HepG2 (cell line): Measurements from ENCODE around the gene STARD10. TPM values are rescaled to one million over a fixed set of nuclear protein-coding genes. Genes with fewer than 3 reads are reported as not detected.
A peak's percentile ranks its signal among the peaks of the same experiment; 100 is the strongest.

Experiments used
- ARNT ChIP-seq: fragments of 450-650 bp; IDR thresholded peaks from 2 replicates; pipeline ENCODE4 v1.6.1; 2017
- CBFB ChIP-seq: sonication (generic); formaldehyde crosslinking; IDR thresholded peaks from 2 replicates; pipeline ENCODE4 v1.4.0; 2020; ENCODE audit warnings: missing genetic modification reagents
- DPF2 ChIP-seq: sonication (generic); formaldehyde crosslinking; IDR thresholded peaks from 2 replicates; pipeline ENCODE4 v1.4.0; 2020; ENCODE audit warnings: mild to moderate bottlenecking, low read depth, missing genetic modification reagents, borderline replicate concordance
- GABPA ChIP-seq, 2 experiments: IDR thresholded peaks; 2 replicates each; pipeline ENCODE4 v1.6.1; 2011 to 2016; ENCODE audit warnings: low read depth in 2 of 2, low read length in 1 of 2, missing biosample characterization in 1 of 2, missing genetic modification characterization in 1 of 2
- HNRNPK ChIP-seq: fragments of 200-400 bp; formaldehyde crosslinking; IDR thresholded peaks from 2 replicates; pipeline ENCODE4 v1.6.1; 2018; ENCODE audit warnings: low read length, low read depth, moderate library complexity, mild to moderate bottlenecking; ENCODE audit not compliant: poor library complexity, severe bottlenecking
- MAFK ChIP-seq, 2 experiments: IDR thresholded peaks in 1 of 2; conservative IDR thresholded peaks in 1 of 2; 2 replicates each; pipeline ENCODE4 v1.6.1; 2011; ENCODE audit warnings: improper control_type of control experiment in 2 of 2, low read length in 2 of 2
- MEIS1 ChIP-seq: sonication (generic); formaldehyde crosslinking; IDR thresholded peaks from 2 replicates; pipeline ENCODE4 v1.9.0; 2021; ENCODE audit warnings: mild to moderate bottlenecking, missing genetic modification reagents, moderate library complexity, borderline replicate concordance
- NCOA5 ChIP-seq: sonication (generic); formaldehyde crosslinking; IDR thresholded peaks from 2 replicates; pipeline ENCODE4 v1.4.0; 2020; ENCODE audit warnings: missing genetic modification reagents
- NFKB2 ChIP-seq: sonication (generic); formaldehyde crosslinking; IDR thresholded peaks from 2 replicates; pipeline ENCODE4 v1.4.0; 2020; ENCODE audit warnings: missing genetic modification reagents, borderline replicate concordance
- NR2F1 ChIP-seq, 2 experiments: fragments of 450-650 bp in 1 of 2; formaldehyde crosslinking in 1 of 2; IDR thresholded peaks; 2 replicates each; pipeline versions ENCODE4 v1.5.0 to v1.6.1; 2016 to 2020; ENCODE audit warnings: mild to moderate bottlenecking in 1 of 2, missing compliant biosample characterization in 1 of 2, missing genetic modification reagents in 1 of 2, moderate library complexity in 1 of 2
- ZFY ChIP-seq: sonication (generic); formaldehyde crosslinking; IDR thresholded peaks from 2 replicates; pipeline ENCODE4 v1.4.0; 2020; ENCODE audit warnings: missing genetic modification reagents
- ZNF24 ChIP-seq: fragments of 450-650 bp; IDR thresholded peaks from 2 replicates; pipeline ENCODE4 v1.6.1; 2017; ENCODE audit warnings: antibody characterized with exemption, mild to moderate bottlenecking
- ZNF570 ChIP-seq: sonication (generic); formaldehyde crosslinking; IDR thresholded peaks from 2 replicates; pipeline ENCODE4 v1.4.0; 2020; ENCODE audit warnings: mild to moderate bottlenecking, missing genetic modification reagents, borderline replicate concordance
- ZNF670 ChIP-seq: sonication (generic); formaldehyde crosslinking; IDR thresholded peaks from 2 replicates; pipeline ENCODE4 v1.8.0; 2022; ENCODE audit warnings: mild to moderate bottlenecking, missing genetic modification reagents, borderline replicate concordance
- ZNF766 ChIP-seq: sonication (generic); formaldehyde crosslinking; IDR thresholded peaks from 2 replicates; pipeline ENCODE4 v1.5.0; 2020; ENCODE audit warnings: missing genetic modification reagents, borderline replicate concordance
- polyA plus RNA-seq, 8 experiments: library from polyadenylated mRNA; depleted of rRNA in 3 of 8; stranded (reverse) in 7 of 8; unstranded in 1 of 8; fragments of >200 nt; fragmentation: Illumina TruSeq in 4 of 8; extraction: Trizol in 4 of 8; gene quantifications; 2 replicates each; pipeline versions ENCODE4 v1.2.1 to v1.2.3, GENCODE V29; 2011 to 2016; ENCODE audit warnings: low read depth in 4 of 8, missing spikeins in 1 of 8, mixed read lengths in 1 of 8; ENCODE audit not compliant: insufficient read depth in 1 of 8
- total RNA-seq, 5 experiments: library from RNA; depleted of rRNA; stranded (reverse); fragments of >200 nt; fragmentation: Illumina TruSeq; extraction: Trizol; gene quantifications; 2 replicates each; pipeline ENCODE4 v1.2.3, GENCODE V29; 2016; ENCODE audit warnings: low read depth in 1 of 5
- TF ChIP-seq, protein P1 (sequence below): sonication (generic); formaldehyde crosslinking; IDR thresholded peaks from 2 replicates; pipeline ENCODE4 v1.4.0; 2020; ENCODE audit warnings: missing genetic modification reagents
- TF ChIP-seq, protein P2 (sequence below): sonication (generic); formaldehyde crosslinking; IDR thresholded peaks from 2 replicates; pipeline ENCODE4 v1.5.0; 2020; ENCODE audit warnings: missing genetic modification reagents
- TF ChIP-seq, protein P3 (sequence below): sonication (generic); formaldehyde crosslinking; IDR thresholded peaks from 2 replicates; pipeline ENCODE4 v1.4.0; 2020; ENCODE audit warnings: missing genetic modification reagents
- TF ChIP-seq, protein P4 (sequence below): sonication (generic); formaldehyde crosslinking; IDR thresholded peaks from 2 replicates; pipeline ENCODE4 v1.5.0; 2020; ENCODE audit warnings: missing genetic modification reagents
- TF ChIP-seq, protein P5 (sequence below), 2 experiments: sonication (generic) in 1 of 2; formaldehyde crosslinking in 1 of 2; IDR thresholded peaks; 2 replicates each; pipeline versions ENCODE4 v1.4.0 to v1.6.1; 2016 to 2020; ENCODE audit warnings: borderline replicate concordance in 1 of 2, low read depth in 1 of 2, mild to moderate bottlenecking in 1 of 2, missing genetic modification reagents in 1 of 2

Gene STARD10
- total and polyA plus RNA-seq, 2 of the 13 experiments (the other 11 are each of a cell fraction or from before 2014, with no cell fraction given), result 260 to 341 TPM

DNA sequence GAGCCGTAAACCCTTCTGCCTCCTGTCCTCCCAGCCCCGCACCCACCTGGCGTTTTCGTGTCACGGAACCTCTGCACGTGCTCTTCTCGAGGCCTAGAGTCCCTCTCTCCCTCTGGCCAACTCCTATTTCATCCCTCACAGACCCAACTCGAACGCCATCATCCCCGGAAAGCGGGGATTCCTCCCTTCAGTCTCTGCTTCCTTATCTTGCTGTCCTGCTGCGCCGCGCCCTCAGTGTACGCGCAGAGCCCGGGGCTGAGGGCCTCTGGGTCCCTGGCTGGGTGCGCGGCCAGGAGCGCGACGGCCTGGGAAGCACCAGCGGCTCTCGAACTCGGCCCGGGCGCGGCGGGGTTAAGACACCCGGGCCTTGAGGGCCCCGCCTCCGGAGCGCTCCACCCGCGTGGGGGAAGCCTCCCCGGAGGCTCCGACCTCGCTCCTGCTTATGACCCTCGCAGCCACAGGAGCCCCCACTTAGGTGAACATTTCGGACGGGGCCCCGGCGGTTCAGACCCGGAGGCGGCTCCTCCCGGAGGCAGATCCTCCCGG is 20.0 kb upstream of the STARD10 start (continued):
- TF ChIP-seq ARNT (no peak), ZFY (CRISPR knock-in tag) (peak; percentile 90), CBFB (CRISPR knock-in tag) (no peak), NCOA5 (CRISPR knock-in tag) (no peak), ZNF24 (no peak), ZNF570 (CRISPR knock-in tag) (no peak), NR2F1 (CRISPR knock-in tag; IDR thresholded peaks at IDR 0.05) (no peak), ZNF670 (no peak; the same call in 1 of the 2 replicates), GABPA (IDR thresholded peaks at IDR 0.05; ENCODE audit: low read depth, low read length) (no peak), GABPA (CRISPR knock-in tag; IDR thresholded peaks at IDR 0.05; ENCODE audit: low read depth) (no peak), DPF2 (CRISPR knock-in tag) (no peak), MAFK (conservative IDR thresholded peaks at IDR 0.05 in 1 of 2, IDR thresholded peaks at IDR 0.05 in 1 of 2; ENCODE audit: low read length in 2 of 2) (no peak), NFKB2 (peak; percentile 39), ZNF766 (peak; percentile 46; the same call in 1 of the 2 replicates), MEIS1 (CRISPR knock-in tag) (no peak; the same call in 1 of the 2 replicates), HNRNPK (no peak)
- TF ChIP-seq, protein P1, sequence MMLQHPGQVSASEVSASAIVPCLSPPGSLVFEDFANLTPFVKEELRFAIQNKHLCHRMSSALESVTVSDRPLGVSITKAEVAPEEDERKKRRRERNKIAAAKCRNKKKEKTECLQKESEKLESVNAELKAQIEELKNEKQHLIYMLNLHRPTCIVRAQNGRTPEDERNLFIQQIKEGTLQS (CRISPR knock-in tag), result no peak
- TF ChIP-seq, protein P2, sequence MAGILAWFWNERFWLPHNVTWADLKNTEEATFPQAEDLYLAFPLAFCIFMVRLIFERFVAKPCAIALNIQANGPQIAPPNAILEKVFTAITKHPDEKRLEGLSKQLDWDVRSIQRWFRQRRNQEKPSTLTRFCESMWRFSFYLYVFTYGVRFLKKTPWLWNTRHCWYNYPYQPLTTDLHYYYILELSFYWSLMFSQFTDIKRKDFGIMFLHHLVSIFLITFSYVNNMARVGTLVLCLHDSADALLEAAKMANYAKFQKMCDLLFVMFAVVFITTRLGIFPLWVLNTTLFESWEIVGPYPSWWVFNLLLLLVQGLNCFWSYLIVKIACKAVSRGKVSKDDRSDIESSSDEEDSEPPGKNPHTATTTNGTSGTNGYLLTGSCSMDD (CRISPR knock-in tag), result no peak
- TF ChIP-seq, protein P3, sequence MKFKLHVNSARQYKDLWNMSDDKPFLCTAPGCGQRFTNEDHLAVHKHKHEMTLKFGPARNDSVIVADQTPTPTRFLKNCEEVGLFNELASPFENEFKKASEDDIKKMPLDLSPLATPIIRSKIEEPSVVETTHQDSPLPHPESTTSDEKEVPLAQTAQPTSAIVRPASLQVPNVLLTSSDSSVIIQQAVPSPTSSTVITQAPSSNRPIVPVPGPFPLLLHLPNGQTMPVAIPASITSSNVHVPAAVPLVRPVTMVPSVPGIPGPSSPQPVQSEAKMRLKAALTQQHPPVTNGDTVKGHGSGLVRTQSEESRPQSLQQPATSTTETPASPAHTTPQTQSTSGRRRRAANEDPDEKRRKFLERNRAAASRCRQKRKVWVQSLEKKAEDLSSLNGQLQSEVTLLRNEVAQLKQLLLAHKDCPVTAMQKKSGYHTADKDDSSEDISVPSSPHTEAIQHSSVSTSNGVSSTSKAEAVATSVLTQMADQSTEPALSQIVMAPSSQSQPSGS, result no peak
- TF ChIP-seq, protein P4, sequence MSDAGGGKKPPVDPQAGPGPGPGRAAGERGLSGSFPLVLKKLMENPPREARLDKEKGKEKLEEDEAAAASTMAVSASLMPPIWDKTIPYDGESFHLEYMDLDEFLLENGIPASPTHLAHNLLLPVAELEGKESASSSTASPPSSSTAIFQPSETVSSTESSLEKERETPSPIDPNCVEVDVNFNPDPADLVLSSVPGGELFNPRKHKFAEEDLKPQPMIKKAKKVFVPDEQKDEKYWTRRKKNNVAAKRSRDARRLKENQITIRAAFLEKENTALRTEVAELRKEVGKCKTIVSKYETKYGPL, result no peak
- TF ChIP-seq, protein P5, sequence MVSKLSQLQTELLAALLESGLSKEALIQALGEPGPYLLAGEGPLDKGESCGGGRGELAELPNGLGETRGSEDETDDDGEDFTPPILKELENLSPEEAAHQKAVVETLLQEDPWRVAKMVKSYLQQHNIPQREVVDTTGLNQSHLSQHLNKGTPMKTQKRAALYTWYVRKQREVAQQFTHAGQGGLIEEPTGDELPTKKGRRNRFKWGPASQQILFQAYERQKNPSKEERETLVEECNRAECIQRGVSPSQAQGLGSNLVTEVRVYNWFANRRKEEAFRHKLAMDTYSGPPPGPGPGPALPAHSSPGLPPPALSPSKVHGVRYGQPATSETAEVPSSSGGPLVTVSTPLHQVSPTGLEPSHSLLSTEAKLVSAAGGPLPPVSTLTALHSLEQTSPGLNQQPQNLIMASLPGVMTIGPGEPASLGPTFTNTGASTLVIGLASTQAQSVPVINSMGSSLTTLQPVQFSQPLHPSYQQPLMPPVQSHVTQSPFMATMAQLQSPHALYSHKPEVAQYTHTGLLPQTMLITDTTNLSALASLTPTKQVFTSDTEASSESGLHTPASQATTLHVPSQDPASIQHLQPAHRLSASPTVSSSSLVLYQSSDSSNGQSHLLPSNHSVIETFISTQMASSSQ (IDR thresholded peaks at IDR 0.05; ENCODE audit: low read depth), result no peak
- TF ChIP-seq, protein P5 (CRISPR knock-in tag; IDR thresholded peaks at IDR 0.05; ENCODE audit: borderline replicate concordance), result no peak
